ENCODE results near the gene GALNT12. TPM values are rescaled to one million over a fixed set of nuclear protein-coding genes. Genes with fewer than 3 reads are reported as not detected.
A peak's percentile ranks its signal among the peaks of the same experiment; 100 is the strongest.

GALNT12 gene
- total RNA-seq, 1 experiment from 2014 or later = 14.8 TPM

DNA sequence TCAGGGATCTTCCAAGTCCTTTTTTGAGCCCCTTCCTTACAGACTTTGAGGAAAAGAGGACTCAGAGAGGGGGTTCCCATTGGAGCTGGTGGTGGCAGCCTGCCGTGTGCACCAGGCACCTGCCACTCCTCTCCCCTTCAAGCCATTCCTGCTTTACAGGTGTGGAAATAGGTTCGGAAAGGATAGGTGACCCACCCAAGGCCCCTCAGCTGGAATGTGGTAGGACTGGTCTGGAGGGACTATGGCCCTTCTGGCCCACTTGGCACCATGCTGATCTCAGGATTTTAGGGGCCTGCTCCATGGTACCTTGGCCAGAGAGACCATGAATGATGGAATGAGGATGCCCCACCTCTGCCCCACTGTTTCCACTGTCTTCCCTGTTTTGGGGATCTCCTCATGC is 1.4 kb downstream of the GALNT12 start:
- TF ChIP-seq EZH2 (IDR thresholded peaks at IDR 0.05; ENCODE audit: low read length, unreplicated experiment) = no peak
- TF ChIP-seq EZH2phosphoT487 (IDR thresholded peaks at IDR 0.05; ENCODE audit: borderline replicate concordance, low read length) = no peak
- TF ChIP-seq, protein P1, sequence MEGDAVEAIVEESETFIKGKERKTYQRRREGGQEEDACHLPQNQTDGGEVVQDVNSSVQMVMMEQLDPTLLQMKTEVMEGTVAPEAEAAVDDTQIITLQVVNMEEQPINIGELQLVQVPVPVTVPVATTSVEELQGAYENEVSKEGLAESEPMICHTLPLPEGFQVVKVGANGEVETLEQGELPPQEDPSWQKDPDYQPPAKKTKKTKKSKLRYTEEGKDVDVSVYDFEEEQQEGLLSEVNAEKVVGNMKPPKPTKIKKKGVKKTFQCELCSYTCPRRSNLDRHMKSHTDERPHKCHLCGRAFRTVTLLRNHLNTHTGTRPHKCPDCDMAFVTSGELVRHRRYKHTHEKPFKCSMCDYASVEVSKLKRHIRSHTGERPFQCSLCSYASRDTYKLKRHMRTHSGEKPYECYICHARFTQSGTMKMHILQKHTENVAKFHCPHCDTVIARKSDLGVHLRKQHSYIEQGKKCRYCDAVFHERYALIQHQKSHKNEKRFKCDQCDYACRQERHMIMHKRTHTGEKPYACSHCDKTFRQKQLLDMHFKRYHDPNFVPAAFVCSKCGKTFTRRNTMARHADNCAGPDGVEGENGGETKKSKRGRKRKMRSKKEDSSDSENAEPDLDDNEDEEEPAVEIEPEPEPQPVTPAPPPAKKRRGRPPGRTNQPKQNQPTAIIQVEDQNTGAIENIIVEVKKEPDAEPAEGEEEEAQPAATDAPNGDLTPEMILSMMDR (conservative IDR thresholded peaks at IDR 0.05; ENCODE audit: low read depth, low read length) = no peak
- DNase-seq (peak; percentile 31), ATAC-seq (no peak)
- no peaks in the 10 kb centered on the region for H3F3A ChIP-seq (ENCODE audit: low read length, unreplicated experiment)
- peak overlapping the region; percentile 87 for H3K4me3 ChIP-seq (ENCODE audit: low read length)
- no peaks in the 10 kb centered on the region for H3K36me3 ChIP-seq (ENCODE audit: low read depth, low read length)
- H3K79me2 ChIP-seq (ENCODE audit: low read length) = peaks cover 4% of the 10 kb centered on the region; the same call in 1 of the 2 replicates
- peaks cover 51% of the 10 kb centered on the region for H3K4me1 ChIP-seq (ENCODE audit: insufficient read depth, low read length)
- H3K4me2 ChIP-seq (ENCODE audit: low read length) = peak overlapping the region; percentile 88
- H3K9ac ChIP-seq (ENCODE audit: low read length) = peak overlapping the region; percentile 59
- POLR2A ChIA-PET (ENCODE audit: unreplicated experiment) = no interaction called here
- H3K9me2 ChIP-seq (replicated peaks; ENCODE audit: low read length) = no peaks in the 10 kb centered on the region
- 0 out of 2 replicates have a peak overlapping the region, but pooled peaks have one; percentile 59 for H2AFZ ChIP-seq (ENCODE audit: low read length)
- peak overlapping the region; percentile 80 for H3K27ac ChIP-seq (ENCODE audit: low read length)
- no peaks in the 10 kb centered on the region for H3K9me3 ChIP-seq (ENCODE audit: low read length)
- CTCF ChIA-PET = interaction anchor here (1.0 kb wide), 1 partner anchor 39 kb away, joined by 3 read pairs; no protein-coding TSS in a partner anchor
- TSS peak; percentile 36 for BruUV-seq (replicated peaks)
- no peaks in the 10 kb centered on the region for H3K27me3 ChIP-seq (ENCODE audit: low read length)
- intact Hi-C loops (cut with micrococcal nuclease) = no loop called here
- H4K20me1 ChIP-seq (ENCODE audit: low read length) = no peaks in the 10 kb centered on the region

DNA sequence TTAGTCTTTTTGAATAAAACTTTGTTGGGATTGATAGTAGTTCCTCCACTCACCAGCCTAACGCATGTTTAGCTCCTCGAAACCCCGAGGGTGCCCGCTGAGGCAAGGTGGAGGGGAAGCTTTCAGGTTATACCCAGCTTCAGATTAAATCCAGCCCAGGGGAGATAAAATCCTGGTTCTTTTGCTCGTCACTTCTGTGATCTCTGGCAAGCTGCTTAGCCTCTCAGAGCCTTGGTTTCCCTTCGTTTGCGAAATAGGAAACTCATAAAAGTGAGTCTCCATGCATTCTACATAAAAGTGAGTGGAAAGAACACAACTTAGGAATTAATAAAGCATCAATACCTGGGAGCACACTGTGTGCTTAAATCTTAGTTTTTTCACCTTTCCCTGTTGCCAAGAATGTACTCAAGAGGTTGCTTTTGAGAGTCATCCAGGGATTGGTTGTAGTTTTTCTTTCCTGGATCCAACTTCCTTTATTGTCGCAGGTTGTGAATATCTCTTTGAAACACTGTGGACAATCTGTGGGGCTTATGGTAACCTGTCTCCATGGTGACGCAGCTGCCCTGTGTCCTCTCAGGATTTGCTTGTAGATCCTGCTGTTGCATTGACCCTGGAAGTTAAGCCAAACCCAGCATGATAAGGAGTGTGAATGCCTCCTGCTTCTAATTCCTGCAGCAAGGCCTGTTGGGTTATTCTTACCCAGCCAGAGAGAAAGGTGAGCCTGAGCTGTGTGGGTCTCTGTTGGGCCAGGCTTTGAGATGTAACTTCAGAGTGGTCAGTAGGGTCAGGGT is 2.0 kb downstream of the GALNT12 start:
- intact Hi-C loops (cut with micrococcal nuclease) = no loop called here
- H3K4me3 ChIP-seq (ENCODE audit: low read length) = peak overlapping the region; percentile 87; the same call in 1 of the 2 replicates
- peak overlapping the region; percentile 88 for H3K4me2 ChIP-seq (ENCODE audit: low read length)
- no peaks in the 10 kb centered on the region for H3K27me3 ChIP-seq (ENCODE audit: low read length)
- H3K9me3 ChIP-seq (ENCODE audit: low read length) = no peaks in the 10 kb centered on the region
- H4K20me1 ChIP-seq (ENCODE audit: low read length) = no peaks in the 10 kb centered on the region
- no peak for ATAC-seq
- no peak for DNase-seq
- H3K4me1 ChIP-seq (ENCODE audit: insufficient read depth, low read length) = peaks cover 51% of the 10 kb centered on the region
- TF ChIP-seq EZH2 (IDR thresholded peaks at IDR 0.05; ENCODE audit: low read length, unreplicated experiment) = no peak
- no peak for TF ChIP-seq EZH2phosphoT487 (IDR thresholded peaks at IDR 0.05; ENCODE audit: borderline replicate concordance, low read length)
- TF ChIP-seq, protein P1 (conservative IDR thresholded peaks at IDR 0.05; ENCODE audit: low read depth, low read length) = no peak
- CTCF ChIA-PET = no interaction called here
- H3K9ac ChIP-seq (ENCODE audit: low read length) = peak overlapping the region; percentile 59; the same call in 1 of the 2 replicates
- POLR2A ChIA-PET (ENCODE audit: unreplicated experiment) = no interaction called here
- BruUV-seq (replicated peaks) = no TSS peak
- peak overlapping the region; percentile 80 for H3K27ac ChIP-seq (ENCODE audit: low read length)
- peaks cover 4% of the 10 kb centered on the region; the same call in 1 of the 2 replicates for H3K79me2 ChIP-seq (ENCODE audit: low read length)
- H2AFZ ChIP-seq (ENCODE audit: low read length) = no peak overlapping the region
- no peaks in the 10 kb centered on the region for H3F3A ChIP-seq (ENCODE audit: low read length, unreplicated experiment)
- no peaks in the 10 kb centered on the region for H3K9me2 ChIP-seq (replicated peaks; ENCODE audit: low read length)
- H3K36me3 ChIP-seq (ENCODE audit: low read depth, low read length) = no peaks in the 10 kb centered on the region
